Body of pancreas (tissue), 4 donors: ENCODE results near the gene AP4B1.

Experiments
- POLR2A ChIP-seq, 3 donors: fragments of 450-650 bp; IDR thresholded peaks; one replicate each; pipeline ENCODE4 v1.6.1; 2016; ENCODE audit warnings: antibody characterized with exemption in 3 of 3, mild to moderate bottlenecking in 2 of 3
- TF ChIP-seq, protein P1 (sequence below), 7 experiments: fragments of 450-650 bp in 4 of 7; fragments of 200-600 bp in 3 of 7; sonication (generic) in 3 of 7; IDR thresholded peaks; one replicate each; pipeline ENCODE4 v1.5.1; 2016 to 2019; ENCODE audit warnings: antibody characterized with exemption in 7 of 7

DNA sequence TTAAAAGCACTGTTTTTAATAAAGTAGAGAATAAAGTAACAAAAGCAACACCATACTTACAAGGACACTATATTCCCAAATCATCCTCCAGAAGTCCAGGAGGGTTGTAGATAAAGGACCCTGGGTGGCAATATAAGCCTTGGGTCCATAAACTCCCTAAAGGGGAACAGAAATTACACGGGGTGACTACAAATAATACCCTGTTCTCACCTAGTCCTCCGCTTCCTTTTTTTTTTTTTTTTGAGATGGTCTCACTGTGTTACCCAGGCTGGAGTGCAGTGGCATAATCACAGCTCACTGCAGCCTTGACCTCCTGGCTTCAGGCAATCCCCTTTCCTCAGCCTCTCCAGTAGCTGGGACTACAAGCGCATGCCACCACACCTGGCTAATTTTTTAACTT, 46.2 kb downstream of the AP4B1 start:
- TF ChIP-seq, protein P1, sequence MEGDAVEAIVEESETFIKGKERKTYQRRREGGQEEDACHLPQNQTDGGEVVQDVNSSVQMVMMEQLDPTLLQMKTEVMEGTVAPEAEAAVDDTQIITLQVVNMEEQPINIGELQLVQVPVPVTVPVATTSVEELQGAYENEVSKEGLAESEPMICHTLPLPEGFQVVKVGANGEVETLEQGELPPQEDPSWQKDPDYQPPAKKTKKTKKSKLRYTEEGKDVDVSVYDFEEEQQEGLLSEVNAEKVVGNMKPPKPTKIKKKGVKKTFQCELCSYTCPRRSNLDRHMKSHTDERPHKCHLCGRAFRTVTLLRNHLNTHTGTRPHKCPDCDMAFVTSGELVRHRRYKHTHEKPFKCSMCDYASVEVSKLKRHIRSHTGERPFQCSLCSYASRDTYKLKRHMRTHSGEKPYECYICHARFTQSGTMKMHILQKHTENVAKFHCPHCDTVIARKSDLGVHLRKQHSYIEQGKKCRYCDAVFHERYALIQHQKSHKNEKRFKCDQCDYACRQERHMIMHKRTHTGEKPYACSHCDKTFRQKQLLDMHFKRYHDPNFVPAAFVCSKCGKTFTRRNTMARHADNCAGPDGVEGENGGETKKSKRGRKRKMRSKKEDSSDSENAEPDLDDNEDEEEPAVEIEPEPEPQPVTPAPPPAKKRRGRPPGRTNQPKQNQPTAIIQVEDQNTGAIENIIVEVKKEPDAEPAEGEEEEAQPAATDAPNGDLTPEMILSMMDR (IDR thresholded peaks at IDR 0.05) = no peak
- TF ChIP-seq POLR2A (IDR thresholded peaks at IDR 0.05) = no peak
